Colon (tissue), 2 donors: ENCODE measurements around the gene GAL3ST3.
"Not testable (repeated sequence)": the region's sequence is repeated elsewhere in the genome, so short reads cannot be mapped to it uniquely, and the experiment has no call there.

Experiments
- FAIRE-seq: peaks from 2 replicates; lab custom pipeline; 2012; peaks lifted over from hg19 to GRCh38; lab: Jason Lieb, UNC
- donor health status: control.
- donor health status: control.

The GAL3ST3 gene

GRCh38 chr11:66012946-66013761 is 35.8 kb downstream of the GAL3ST3 start:
- FAIRE-seq: no peak

GRCh38 chr11:66012371-66012945 is 36.5 kb downstream of the GAL3ST3 start:
- FAIRE-seq: no peak

DNA sequence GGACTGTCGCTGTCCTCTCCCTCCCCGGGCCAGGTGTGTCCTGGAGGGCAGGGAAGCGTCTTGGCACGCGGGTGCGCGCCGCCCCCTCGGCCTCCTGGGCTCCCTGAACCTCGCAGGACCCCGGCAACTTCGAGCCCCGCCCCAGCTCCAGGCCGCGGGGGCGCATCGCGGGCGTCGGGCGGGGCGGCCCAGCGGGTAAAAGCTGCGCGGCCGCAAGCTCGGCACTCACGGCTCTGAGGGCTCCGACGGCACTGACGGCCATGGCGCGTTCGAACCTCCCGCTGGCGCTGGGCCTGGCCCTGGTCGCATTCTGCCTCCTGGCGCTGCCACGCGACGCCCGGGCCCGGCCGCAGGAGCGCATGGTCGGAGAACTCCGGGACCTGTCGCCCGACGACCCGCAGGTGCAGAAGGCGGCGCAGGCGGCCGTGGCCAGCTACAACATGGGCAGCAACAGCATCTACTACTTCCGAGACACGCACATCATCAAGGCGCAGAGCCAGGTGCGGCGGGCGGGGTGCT is 37.1 kb downstream of the GAL3ST3 start, which contains the start of gene CST6:
Gene CST6 (plus strand): TSS at position 224 of the 519 bp plus-strand sequence. CDS start 37 bp downstream, at position 261.
- FAIRE-seq: no peak

DNA sequence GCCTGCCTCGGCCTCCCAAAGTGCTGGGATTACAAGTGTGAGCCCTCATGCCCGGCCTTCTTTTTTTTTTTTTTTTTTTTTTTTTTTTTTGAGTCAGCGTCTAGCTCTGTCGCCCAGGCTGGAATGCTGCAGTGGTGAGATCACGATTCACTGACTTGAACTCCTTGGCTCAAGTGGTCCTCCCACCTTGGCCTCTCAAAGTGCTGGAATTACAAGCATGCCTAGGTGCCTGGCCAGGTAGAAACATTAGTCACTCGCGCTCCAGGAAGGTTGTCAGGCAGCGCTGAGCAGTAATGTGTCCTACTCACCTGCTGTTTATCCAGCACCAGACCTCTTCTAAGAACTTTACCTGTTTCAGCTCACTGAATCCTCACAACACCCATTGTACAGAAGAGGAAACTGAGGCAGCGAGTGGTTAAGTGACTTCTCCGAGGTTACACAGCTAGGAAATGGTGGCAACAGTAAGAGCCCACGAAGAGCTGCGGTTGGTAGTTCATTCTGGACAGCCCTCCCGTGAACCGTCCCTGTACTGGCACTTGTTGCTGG is 37.6 kb downstream of the GAL3ST3 start:
- FAIRE-seq: no peak

DNA sequence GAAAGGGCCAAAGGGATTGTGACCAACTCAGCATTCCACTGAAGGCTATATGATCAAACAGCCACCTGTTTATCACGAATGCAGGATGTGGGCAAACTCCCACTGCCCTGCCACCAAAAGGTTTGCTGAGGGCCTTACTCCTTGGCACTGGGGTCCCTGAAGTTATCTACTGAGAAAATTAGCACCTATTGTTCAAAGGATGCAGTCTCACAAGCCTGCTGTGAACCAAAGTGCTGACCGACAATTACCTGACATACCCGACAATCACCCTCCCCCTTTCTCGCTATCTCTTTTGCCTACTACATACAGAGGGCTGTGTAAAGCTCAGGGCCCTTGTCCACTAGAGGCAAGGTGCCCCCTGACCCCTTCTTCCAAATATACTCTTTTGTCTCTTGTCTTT is 38.9 kb downstream of the GAL3ST3 start:
- FAIRE-seq: not testable (repeated sequence)

DNA sequence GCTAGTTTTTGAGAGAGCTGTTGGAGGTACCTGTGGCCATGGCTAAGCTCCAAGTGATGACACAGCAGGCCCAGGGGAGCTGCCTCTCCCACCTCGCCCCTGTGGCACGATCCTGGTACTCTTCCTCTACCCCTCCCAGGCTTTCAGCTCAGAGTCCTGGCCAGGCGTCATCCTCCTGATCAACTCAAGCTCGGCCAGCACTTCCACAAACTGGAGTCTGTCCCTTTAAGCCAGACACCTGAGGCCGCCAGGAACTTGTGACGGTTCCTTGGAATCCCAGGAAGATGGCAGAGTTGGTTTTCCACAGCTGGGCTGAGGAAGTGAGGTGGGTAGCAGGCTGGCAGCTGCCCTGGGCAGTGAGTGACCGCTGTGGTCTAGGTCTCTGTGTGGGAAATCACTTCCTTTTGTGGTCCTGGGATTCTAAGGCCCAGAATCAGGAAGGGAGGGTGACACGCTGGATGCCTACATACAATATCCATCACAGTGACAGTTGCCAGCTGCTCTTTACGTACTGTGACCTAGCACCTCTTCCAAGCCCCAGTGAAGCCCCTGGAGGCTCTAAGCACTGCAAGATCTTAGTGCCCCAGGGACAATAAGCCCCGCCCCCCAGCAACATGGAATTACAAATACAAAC is 40.4 kb downstream of the GAL3ST3 start:
- FAIRE-seq: no peak

GRCh38 chr11:66008095-66008467 is 40.9 kb downstream of the GAL3ST3 start:
- no peak for FAIRE-seq

DNA sequence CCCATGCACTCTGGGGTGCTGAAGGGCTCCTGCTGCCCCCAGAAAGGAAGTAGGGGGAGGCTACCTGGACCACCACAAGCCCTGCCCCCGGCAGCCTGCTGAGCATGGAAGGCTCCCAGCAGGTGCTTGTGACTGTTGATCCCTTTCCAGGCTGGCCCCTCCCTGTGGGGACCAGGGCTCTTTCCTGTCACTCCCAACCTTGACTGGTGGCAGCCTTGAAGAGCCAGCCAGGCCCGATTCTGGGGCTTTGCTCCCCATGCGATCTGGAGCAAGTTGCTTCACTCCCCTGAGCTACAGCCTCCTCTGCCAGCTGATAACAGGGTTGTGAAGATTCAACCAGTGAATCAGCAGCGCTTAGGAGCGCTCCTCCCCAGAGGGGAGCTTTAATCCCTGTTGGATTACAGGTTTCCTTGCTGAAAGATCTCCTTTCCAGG is 41.7 kb downstream of the GAL3ST3 start:
- FAIRE-seq: no peak

GRCh38 chr11:66006891-66007176 is 42.1 kb downstream of the GAL3ST3 start:
- no peak for FAIRE-seq

DNA sequence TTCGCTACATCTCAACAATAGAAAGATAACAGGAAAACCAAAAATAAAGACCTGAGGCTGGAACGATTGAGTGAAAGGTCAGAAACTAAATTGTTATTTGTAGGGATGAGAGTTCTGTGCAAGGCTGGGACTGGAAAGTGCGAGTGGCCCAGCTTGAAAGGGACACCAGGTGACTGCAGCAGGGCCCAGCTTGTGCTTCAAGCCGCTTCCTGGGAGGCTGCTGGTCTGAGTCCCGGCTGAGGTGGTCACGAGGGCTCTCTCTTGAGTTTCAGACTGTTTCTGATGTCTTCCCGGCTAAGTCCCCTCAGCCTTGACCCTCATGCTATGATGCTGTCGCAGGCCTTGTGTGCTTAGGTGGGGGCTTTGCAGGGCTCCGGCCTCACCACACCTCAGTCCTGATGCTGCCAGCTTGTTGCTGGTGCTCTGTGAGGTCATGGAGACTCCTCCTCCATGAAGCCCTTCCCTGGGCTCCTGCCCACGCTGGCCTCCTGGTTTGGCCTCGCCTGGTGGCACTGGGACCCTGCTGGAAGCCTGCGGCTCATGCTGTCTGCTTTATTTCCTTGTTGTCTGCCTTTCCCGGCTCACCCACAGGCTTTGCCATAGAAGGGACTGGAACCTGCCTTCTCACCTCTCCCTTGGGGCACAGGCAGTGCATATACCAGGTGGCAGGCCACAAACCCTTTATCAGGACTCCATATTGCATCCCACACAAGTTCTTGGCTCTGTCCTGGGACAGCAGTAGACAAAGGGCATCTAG is 42.6 kb downstream of the GAL3ST3 start:
- no peak for FAIRE-seq

- FAIRE-seq: no peak
Measured at GRCh38 chr11:66004186-66004585, 44.8 kb downstream of the GAL3ST3 start.

DNA sequence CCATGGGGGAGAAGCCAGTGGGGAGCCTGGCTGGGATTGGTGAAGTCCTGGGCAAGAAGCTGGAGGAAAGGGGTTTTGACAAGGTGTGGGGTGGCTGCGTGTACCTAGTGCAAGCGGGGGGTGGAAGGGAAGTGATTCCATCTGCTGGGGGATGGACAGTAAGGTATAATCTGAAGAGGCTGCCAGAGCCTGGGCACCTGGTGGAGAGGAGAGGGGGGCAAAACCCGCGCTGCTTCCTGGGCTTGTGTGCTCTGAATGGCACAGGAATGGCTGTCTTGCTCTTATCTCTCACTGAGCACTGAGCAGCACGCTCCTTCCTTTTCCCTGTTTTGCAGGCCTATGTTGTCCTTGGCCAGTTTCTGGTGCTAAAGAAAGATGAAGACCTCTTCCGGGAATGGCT is 45.7 kb downstream of the GAL3ST3 start:
- FAIRE-seq: no peak

DNA sequence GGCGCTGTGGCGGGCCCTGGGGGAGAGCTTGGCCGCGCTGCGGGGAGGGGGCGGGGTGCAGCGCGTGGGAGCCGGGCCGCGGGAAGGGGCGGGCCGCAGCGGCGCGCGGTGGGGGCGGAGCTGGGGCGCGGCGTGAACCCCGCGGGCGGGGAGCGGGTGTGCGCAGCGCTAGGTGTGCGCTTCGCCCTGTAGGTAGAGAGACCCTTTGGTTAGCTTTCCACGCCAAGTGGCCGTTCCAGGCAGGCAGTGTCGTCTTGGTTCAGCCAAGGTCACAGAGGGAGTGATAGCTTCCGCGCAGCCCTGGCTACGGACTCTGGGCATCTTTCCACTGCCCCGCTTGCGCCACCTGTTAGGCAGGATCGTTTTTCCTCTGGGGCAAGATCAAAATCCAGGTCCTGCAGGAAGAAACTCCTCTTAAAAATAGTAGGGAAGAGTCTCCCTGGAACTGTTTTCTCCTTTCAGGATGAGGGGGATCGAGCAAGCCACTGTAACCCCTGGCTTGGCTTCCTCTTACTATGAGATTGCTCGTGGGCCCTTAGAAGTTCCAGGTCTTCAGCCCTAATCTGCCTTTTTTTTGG is 46.2 kb downstream of the GAL3ST3 start:
- FAIRE-seq: no peak

DNA sequence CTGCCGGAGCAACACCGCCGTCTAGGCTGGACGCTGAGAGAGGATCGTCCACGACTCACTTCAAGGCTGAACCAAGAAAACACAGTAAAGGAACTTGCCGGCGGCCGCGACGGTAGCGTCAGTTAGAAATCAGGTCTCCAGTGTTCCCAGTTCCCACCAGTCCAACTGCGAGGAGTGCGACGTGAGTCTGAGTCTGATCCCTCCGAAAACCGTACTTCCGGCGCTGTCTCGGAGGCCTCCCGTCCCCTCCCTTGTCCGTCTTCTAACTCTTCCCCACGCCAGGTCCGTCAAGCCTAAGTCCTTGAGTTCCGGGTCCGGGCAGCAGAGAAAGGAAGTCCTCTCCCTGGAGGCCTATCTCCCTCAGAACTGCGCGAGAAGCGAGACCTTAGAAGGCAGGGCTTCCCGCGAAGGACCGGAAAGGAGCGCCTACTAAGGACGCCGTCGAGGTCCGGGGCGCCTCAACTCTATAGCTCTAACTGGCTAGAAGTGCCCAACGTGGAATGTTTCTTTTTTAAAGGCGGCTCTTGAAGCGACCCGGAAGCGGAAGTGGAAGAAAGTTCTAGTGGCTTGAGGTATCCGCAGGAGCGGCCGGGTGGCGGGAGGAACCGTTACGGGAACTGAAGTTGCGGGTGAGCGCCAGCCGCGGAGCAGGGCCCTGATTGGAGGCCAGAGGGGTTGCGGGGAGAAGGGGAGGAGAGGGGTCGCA is 46.9 kb downstream of the GAL3ST3 start, which contains the start of the genes BANF1 and EIF1AD:
Gene BANF1 (plus strand): TSS at position 562 of the 706 bp plus-strand sequence. CDS start 748 bp downstream, outside the sequence.
Gene EIF1AD (minus strand): TSS at position 216 of the 706 bp plus-strand sequence. CDS start 1,768 bp downstream, outside the sequence.
- FAIRE-seq: no peak

GRCh38 chr11:65997286-65997685 is 51.7 kb downstream of the GAL3ST3 start:
- no peak for FAIRE-seq

GRCh38 chr11:65992056-65992455 is 56.9 kb downstream of the GAL3ST3 start:
- FAIRE-seq: no peak
